K562 (cell line): ENCODE results near the gene MYBPH. TPM values are rescaled to one million over a fixed set of nuclear protein-coding genes. Genes with fewer than 3 reads are reported as not detected.

Experiments
- ATAC-seq: fragments of 200-7000 bp; cut with Tn5 transposase; 3 replicates; pipeline ENCODE4 v1.9.1; 2020; ENCODE audit warnings: moderate library complexity
- BruUV-seq: library from RNA; stranded (reverse); fragments of 400-500 nt; replicated peaks from 2 replicates; lab custom pipeline; 2021; lab: Mats Ljungman, UMichigan
- CTCF ChIA-PET: fragments of 300-600 bp; formaldehyde crosslinking; extraction: SDS; loops from one replicate; lab custom pipeline; 2021; ENCODE audit warnings: low intra/inter-chr PET ratio; lab: Yijun Ruan, JAX
- POLR2A ChIA-PET: fragments of 300-600, 350-650 bp; sonication (Branson Sonifier 250); formaldehyde crosslinking; extraction: SDS; loops from one replicate; lab custom pipeline; 2021; ENCODE audit warnings: antibody characterized with exemption, inconsistent platforms; lab: Yijun Ruan, JAX
- DNase-seq, 4 experiments: peaks; one replicate each; pipeline versions ENCODE4 v3.0.0 to v3.0.0-alpha.2; 2011 to 2018; ENCODE audit warnings: low spot score in 3 of 4, mixed read lengths in 3 of 4; ENCODE audit errors: extremely low read depth in 1 of 4
- FAIRE-seq: peaks from 2 replicates; lab custom pipeline; 2011; peaks lifted over from hg19 to GRCh38; lab: Jason Lieb, UNC
- H2AFZ ChIP-seq: 2 replicates; pipeline ENCODE4 v1.6.0; 2011; ENCODE audit warnings: low read depth, low read length, control low read depth, inconsistent platforms
- H3K27ac ChIP-seq: fragments of 200-600 bp; 3 replicates; pipeline ENCODE4 v1.8.0; 2011; ENCODE audit warnings: low read depth, mild to moderate bottlenecking, control low read depth, inconsistent platforms, low read length, moderate library complexity, mixed read lengths; ENCODE audit errors: extremely low read depth
- H3K27me3 ChIP-seq, 2 experiments: fragments of 300-600 bp in 1 of 2; 2 replicates in 1 of 2; 3 replicates in 1 of 2; pipeline versions ENCODE4 v1.6.0 to v1.8.0; 2011; ENCODE audit warnings: inconsistent platforms in 2 of 2, low read length in 2 of 2, mild to moderate bottlenecking in 1 of 2, mixed read lengths in 1 of 2, moderate library complexity in 1 of 2; ENCODE audit not compliant: control insufficient read depth in 2 of 2, insufficient read depth in 2 of 2
- H3K36me3 ChIP-seq: fragments of 300-600 bp; 3 replicates; pipeline ENCODE4 v1.8.0; 2011; ENCODE audit warnings: mild to moderate bottlenecking, low read length, inconsistent platforms; ENCODE audit not compliant: control insufficient read depth, insufficient read depth
- H3K4me1 ChIP-seq, 2 experiments: fragments of 200-600 bp in 1 of 2; replicated peaks in 1 of 2; 2 replicates in 1 of 2; 3 replicates in 1 of 2; pipeline versions ENCODE4 v1.5.1 to v1.8.0; 2011; ENCODE audit warnings: inconsistent platforms in 2 of 2, low read length in 2 of 2, mild to moderate bottlenecking in 1 of 2, mixed read lengths in 1 of 2, moderate library complexity in 1 of 2; ENCODE audit not compliant: control insufficient read depth in 2 of 2, insufficient read depth in 2 of 2
- H3K4me2 ChIP-seq: 2 replicates; pipeline ENCODE4 v1.6.1; 2011; ENCODE audit warnings: low read length, control low read depth, inconsistent platforms, mixed read lengths; ENCODE audit not compliant: insufficient read depth
- H3K4me3 ChIP-seq: fragments of 200-600 bp; sonication (generic), shearing (Covaris generic); 2 replicates; pipeline ENCODE4 v1.5.1; 2016; ENCODE audit warnings: control low read depth, inconsistent platforms
- H3K79me2 ChIP-seq: fragments of 200-600 bp; 3 replicates; pipeline ENCODE4 v1.8.0; 2011; ENCODE audit warnings: low read length, inconsistent platforms; ENCODE audit not compliant: control insufficient read depth, insufficient read depth
- H3K9ac ChIP-seq, 2 experiments: 2 replicates each; pipeline versions ENCODE4 v1.6.0 to v1.6.1; 2011; ENCODE audit warnings: low read depth in 2 of 2, low read length in 2 of 2, control low read depth in 1 of 2, inconsistent platforms in 1 of 2, mild to moderate bottlenecking in 1 of 2, mixed read lengths in 1 of 2; ENCODE audit not compliant: insufficient read depth in 1 of 2
- H3K9me1 ChIP-seq: one replicate; pipeline ENCODE4 v1.6.0; 2011; ENCODE audit warnings: inconsistent platforms, mild to moderate bottlenecking, low read length, moderate library complexity; ENCODE audit not compliant: control insufficient read depth, insufficient read depth
- H3K9me3 ChIP-seq: replicated peaks from 2 replicates; pipeline ENCODE4 v1.5.1; 2011; ENCODE audit warnings: low read depth, low read length, inconsistent platforms; ENCODE audit not compliant: control insufficient read depth, insufficient read depth
- H4K20me1 ChIP-seq: replicated peaks from 2 replicates; pipeline ENCODE4 v1.6.1; 2011; ENCODE audit warnings: low read length, inconsistent platforms, mixed read lengths; ENCODE audit not compliant: control insufficient read depth, insufficient read depth
- ELK1 ChIP-seq: sonication (generic); formaldehyde crosslinking; IDR thresholded peaks from 2 replicates; pipeline ENCODE4 v1.8.1; 2022; ENCODE audit warnings: missing genetic modification reagents
- GATAD2A ChIP-seq: fragments of 450-650 bp; IDR thresholded peaks from 2 replicates; pipeline ENCODE4 v1.6.1; 2017
- HMBOX1 ChIP-seq: sonication (generic); IDR thresholded peaks from 2 replicates; pipeline ENCODE4 v1.6.1; 2016
- MXI1 ChIP-seq: IDR thresholded peaks from 2 replicates; pipeline ENCODE4 v1.6.1; 2011; ENCODE audit warnings: low read depth, mild to moderate bottlenecking, improper control_type of control experiment, low read length
- NCOA1 ChIP-seq: fragments of 450-650 bp; IDR thresholded peaks from 2 replicates; pipeline ENCODE4 v1.6.1; 2016; ENCODE audit warnings: low read depth
- PYGO2 ChIP-seq: fragments of 450-650 bp; IDR thresholded peaks from 2 replicates; pipeline ENCODE4 v1.6.1; 2016; ENCODE audit warnings: mild to moderate bottlenecking, missing genetic modification characterization, moderate library complexity, missing compliant biosample characterization
- SREBF1 ChIP-seq: fragments of 150-350 bp; IDR thresholded peaks from 2 replicates; pipeline ENCODE4 v1.6.1; 2014; ENCODE audit warnings: antibody characterized with exemption, low read depth, low read length, borderline replicate concordance
- TAF1 ChIP-seq: IDR thresholded peaks from 2 replicates; pipeline ENCODE4 v1.6.1; 2011; ENCODE audit warnings: mild to moderate bottlenecking, low read length, moderate library complexity; ENCODE audit not compliant: insufficient read depth, control insufficient read depth, severe bottlenecking; ENCODE audit errors: extremely low read depth
- TCF7 ChIP-seq: sonication (generic); IDR thresholded peaks from 2 replicates; pipeline ENCODE4 v1.6.1; 2016; ENCODE audit warnings: antibody characterized with exemption, borderline replicate concordance
- THRA ChIP-seq: fragments of 450-650 bp; IDR thresholded peaks from 2 replicates; pipeline ENCODE4 v1.6.1; 2017; ENCODE audit warnings: mild to moderate bottlenecking, moderate library complexity
- ZBTB2 ChIP-seq: fragments of 450-650 bp; IDR thresholded peaks from 2 replicates; pipeline ENCODE4 v1.6.1; 2016; ENCODE audit warnings: antibody characterized with exemption
- ZNF121 ChIP-seq: sonication (generic); formaldehyde crosslinking; conservative IDR thresholded peaks from 2 replicates; pipeline ENCODE4 v1.8.0; 2022; ENCODE audit warnings: missing genetic modification reagents
- WGBS: fragments of 100-300 bp; shearing (Covaris generic); methylation state at CpG from one replicate; pipeline ENCODE4 v1.1.6; 2016; ENCODE audit warnings: low coverage, mixed read lengths; ENCODE audit not compliant: insufficient coverage; ENCODE audit errors: missing lambda C conversion rate; 5-methylcytosine and 5-hydroxymethylcytosine counted together
- in situ Hi-C: fragments of 300-500 bp; cut with MboI; formaldehyde crosslinking; loops from 4 replicates; pipeline ENCODE4 v1.15.0; 2018; ENCODE audit warnings: inconsistent platforms, mixed read lengths
- intact Hi-C: fragments of 100-400 bp; cut with micrococcal nuclease; formaldehyde crosslinking; loops from 2 replicates; pipeline ENCODE4 v1.14.2; 2022
- polyA plus RNA-seq, 8 experiments: library from polyadenylated mRNA; depleted of rRNA in 4 of 8; stranded (reverse) in 5 of 8; unstranded in 3 of 8; fragments of >200 nt; fragmentation: Nextera tagmentation in 2 of 8; fragmentation: Illumina TruSeq in 1 of 8; extraction: Ambion mirVana in 2 of 8; extraction: Trizol in 1 of 8; gene quantifications; 2 replicates each; pipeline versions ENCODE4 v1.2.1 to v1.2.3, GENCODE V29; 2011 to 2014; ENCODE audit warnings: inconsistent platforms in 1 of 8, missing spikeins in 1 of 8
- total RNA-seq, 7 experiments: library from RNA; depleted of rRNA in 6 of 7; stranded (reverse); fragments of >200 nt in 6 of 7; fragmentation: Illumina TruSeq in 2 of 7; extraction: Trizol in 2 of 7; gene quantifications; 2 replicates each; pipeline versions ENCODE4 v1.2.1 to v1.2.3, GENCODE V29; 2011 to 2021; ENCODE audit warnings: low replicate concordance in 1 of 7

Gene MYBPH
- total and polyA plus RNA-seq, 9 of the 15 experiments (the other 6 are each of a cell fraction or from before 2014, with no cell fraction given): 0.13 TPM; not detected in 8

GRCh38 chr1:203140743-203141520 is 34.7 kb downstream of the MYBPH start:
- in situ Hi-C loops: no loop called here
- no peak overlapping the region for H3K27ac ChIP-seq
- 0% methylated on average over 5 of the region's 5 CpGs for WGBS
- no TSS peak for BruUV-seq
- no peaks in the 10 kb centered on the region for H3K9me1 ChIP-seq
- H3K9ac ChIP-seq: no peak overlapping the region; a peak in 1 of 4 replicates
- H2AFZ ChIP-seq: no peak overlapping the region
- CTCF ChIA-PET: no interaction called here
- no peaks in the 10 kb centered on the region for H3K4me1 ChIP-seq
- H3K9me3 ChIP-seq: no peaks in the 10 kb centered on the region
- H3K36me3 ChIP-seq: no peaks in the 10 kb centered on the region
- FAIRE-seq (no peak), DNase-seq (no peak), ATAC-seq (no peak)
- POLR2A ChIA-PET: interaction anchor here (0.6 to 1.8 kb wide), 6 partner anchors 8 to 1333 kb away, joined by 3 to 5 read pairs (median 3); no protein-coding TSS in a partner anchor
- no peak overlapping the region for H3K4me2 ChIP-seq
- intact Hi-C loops: no loop called here
- H3K4me3 ChIP-seq: no peak overlapping the region
- TF ChIP-seq ZBTB2: no peak
- no peak for TF ChIP-seq HMBOX1
- no peak for TF ChIP-seq ELK1 (CRISPR knock-in tag)
- no peak for TF ChIP-seq ZNF121 (CRISPR knock-in tag)
- TF ChIP-seq SREBF1: no peak
- no peak for TF ChIP-seq NCOA1
- no peak for TF ChIP-seq MXI1
- TF ChIP-seq GATAD2A: no peak
- no peak for TF ChIP-seq THRA
- TF ChIP-seq TCF7: no peak
- TF ChIP-seq TAF1: no peak
- no peak for TF ChIP-seq PYGO2 (tag)
- peaks cover 30 to 73% of the 10 kb centered on the region in 2 experiments for H3K27me3 ChIP-seq
- H3K79me2 ChIP-seq: no peaks in the 10 kb centered on the region
- H4K20me1 ChIP-seq: no peaks in the 10 kb centered on the region; the same call in 1 of the 2 replicates
